T-cell (primary cell): Measurements from ENCODE around the gene PHYH. TPM values are rescaled to one million over a fixed set of nuclear protein-coding genes. Genes with fewer than 3 reads are reported as not detected.
A peak's percentile ranks its signal among the peaks of the same experiment; 100 is the strongest.
"Not testable (repeated sequence)": the region's sequence is repeated elsewhere in the genome, so short reads cannot be mapped to it uniquely, and the experiment has no call there.

Source experiments
- ATAC-seq, 4 experiments: fragments of 200-7000 bp in 3 of 4; fragments of 150-1000 bp in 1 of 4; cut with Tn5 transposase; replicated peaks in 1 of 4; 1 replicate in 3 of 4; 2 replicates in 1 of 4; pipeline ENCODE4 v1.10.0; 2021; ENCODE audit warnings: moderate library complexity in 3 of 4, mild to moderate bottlenecking in 2 of 4, moderate number of reproducible peaks in 1 of 4
- CTCF ChIA-PET, 2 donors: fragments of 300-600 bp; sonication (Branson Sonifier 250); formaldehyde crosslinking; loops; one replicate each; lab custom pipeline; 2022; ENCODE audit warnings: antibody characterized with exemption in 2 of 2; lab: Charles Lee
- POLR2A ChIA-PET, 2 donors: fragments of 300-600 bp; sonication (Branson Sonifier 250); formaldehyde crosslinking; loops; one replicate each; lab custom pipeline; 2022; ENCODE audit warnings: antibody characterized with exemption in 2 of 2; lab: Charles Lee
- DNase-seq, 35 experiments: peaks; one replicate each; pipeline versions ENCODE4 v3.0.0 to v3.0.0-alpha.2; 2013 to 2023
- H3K27ac ChIP-seq: one replicate; pipeline ENCODE4 v1.5.1; 2013; ENCODE audit warnings: low read length
- H3K27me3 ChIP-seq, 2 experiments: replicated peaks in 1 of 2; 1 replicate in 1 of 2; 2 replicates in 1 of 2; pipeline versions ENCODE4 v1.6.1 to v1.7.0; 2013; ENCODE audit warnings: low read length in 1 of 2, mixed read lengths in 1 of 2; ENCODE audit not compliant: control insufficient read depth in 2 of 2, insufficient read depth in 2 of 2; ENCODE audit errors: extremely low read depth in 1 of 2
- H3K36me3 ChIP-seq, 2 donors: 1 replicate in 1 of 2; 2 replicates in 1 of 2; pipeline versions ENCODE4 v1.6.1 to v1.7.0; 2013; ENCODE audit warnings: low read length in 1 of 2; ENCODE audit not compliant: control insufficient read depth in 2 of 2, insufficient read depth in 1 of 2; ENCODE audit errors: extremely low read depth in 1 of 2
- H3K4me1 ChIP-seq, 2 experiments: 1 replicate in 1 of 2; 2 replicates in 1 of 2; pipeline versions ENCODE4 v1.6.1 to v1.7.0; 2013; ENCODE audit warnings: low read length in 2 of 2, mixed read lengths in 1 of 2; ENCODE audit not compliant: insufficient read depth in 2 of 2, control insufficient read depth in 1 of 2; ENCODE audit errors: extremely low read depth in 1 of 2
- H3K4me3 ChIP-seq, 2 donors: 1 replicate in 1 of 2; 2 replicates in 1 of 2; pipeline versions ENCODE4 v1.5.1 to v1.7.0; 2013; ENCODE audit warnings: mild to moderate bottlenecking in 2 of 2, low read length in 1 of 2, moderate library complexity in 1 of 2; ENCODE audit not compliant: control insufficient read depth in 1 of 2; ENCODE audit errors: extremely low read depth in 1 of 2
- H3K9me3 ChIP-seq: 2 replicates; pipeline ENCODE4 v1.7.0; 2013
- H3K27ac Mint-ChIP-seq, 2 donors: one replicate each; pipeline ENCODE4 v1.8.0; 2020 to 2021; ENCODE audit warnings: mild to moderate bottlenecking in 2 of 2, mixed read lengths in 2 of 2
- H3K27me3 Mint-ChIP-seq, 2 donors: one replicate each; pipeline ENCODE4 v1.8.0; 2021 to 2022; ENCODE audit warnings: mixed read lengths in 2 of 2
- H3K36me3 Mint-ChIP-seq: one replicate; pipeline ENCODE4 v1.8.0; 2021; ENCODE audit warnings: mixed read lengths
- H3K4me1 Mint-ChIP-seq, 3 donors: one replicate each; pipeline ENCODE4 v1.8.0; 2020 to 2022; ENCODE audit warnings: mixed read lengths in 3 of 3, mild to moderate bottlenecking in 1 of 3
- H3K4me3 Mint-ChIP-seq, 3 donors: one replicate each; pipeline ENCODE4 v1.8.0; 2020 to 2022; ENCODE audit warnings: mild to moderate bottlenecking in 3 of 3, mixed read lengths in 3 of 3, moderate library complexity in 3 of 3
- H3K9me3 Mint-ChIP-seq, 3 donors: one replicate each; pipeline ENCODE4 v1.8.0; 2020 to 2022; ENCODE audit warnings: mixed read lengths in 3 of 3
- WGBS: methylation state at CpG from one replicate; pipeline ENCODE4 v1.1.5; 2013; ENCODE audit warnings: missing lambda C conversion rate; ENCODE audit not compliant: insufficient coverage; 5-methylcytosine and 5-hydroxymethylcytosine counted together
- total RNA-seq, 35 experiments: library from RNA in 6 of 35; stranded (reverse) in 6 of 35; fragments of 120-200 nt in 1 of 35; gene quantifications; one replicate each; pipeline versions ENCODE4 v1.2.1 to v1.2.4 and lab custom pipeline; 2013 to 2026

PHYH gene
- total RNA-seq, 5 donors from 2014 or later (not counting 1 experiment from before 2014, with no cell fraction given) = 9.3 to 10.9 (median 9.8) TPM

DNA sequence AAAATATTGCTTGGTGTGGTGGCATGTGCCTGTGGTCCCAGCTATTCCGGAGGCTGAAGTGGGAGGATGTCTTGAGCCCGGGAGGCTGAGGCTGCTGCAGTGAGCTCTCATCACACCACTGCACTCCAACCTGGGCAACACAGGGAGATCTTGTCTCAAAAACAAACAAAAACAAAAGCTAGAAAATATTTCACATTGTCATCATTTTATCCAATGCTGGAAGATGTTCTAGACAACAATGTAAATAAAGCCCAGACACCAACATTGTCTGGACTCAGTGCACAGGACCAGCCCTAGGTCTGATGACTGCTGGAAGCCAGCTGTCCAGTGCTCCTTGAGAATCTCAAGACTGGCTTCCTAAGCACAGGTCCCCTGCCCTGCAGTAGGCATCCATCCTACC, 34.7 kb upstream of the PHYH start:
- no peak overlapping the region for H3K27ac ChIP-seq
- no peaks in the 10 kb centered on the region for H3K27me3 ChIP-seq
- CTCF ChIA-PET = interaction anchor here in 1 of 2 donors (0.6 to 0.7 kb wide), 2 partner anchors 32 to 128 kb away, joined by 3 to 5 read pairs; no protein-coding TSS in a partner anchor
- no peaks in the 10 kb centered on the region for H3K9me3 ChIP-seq
- no peak overlapping the region for H3K4me3 ChIP-seq
- no CpG with 5 or more reads among the region's 2 CpGs for WGBS
- Mint-ChIP-seq H3K9me3 (no peaks in the 10 kb centered on the region), H3K4me1 (peaks cover 4 to 13% (median 11%) of the 10 kb centered on the region in 3 donors), H3K27me3 (no peaks in the 10 kb centered on the region), H3K36me3 (peaks cover 36% of the 10 kb centered on the region), H3K4me3 (no peak overlapping the region), H3K27ac (no peak overlapping the region)
- no peaks in the 10 kb centered on the region for H3K4me1 ChIP-seq
- DNase-seq (no peak), ATAC-seq (no peak)
- POLR2A ChIA-PET = interaction anchor here in 1 of 2 donors (0.5 kb wide), 1 partner anchor 21 kb away, joined by 3 read pairs; no protein-coding TSS in a partner anchor
- H3K36me3 ChIP-seq = peaks cover 11 to 53% of the 10 kb centered on the region in 2 donors

DNA sequence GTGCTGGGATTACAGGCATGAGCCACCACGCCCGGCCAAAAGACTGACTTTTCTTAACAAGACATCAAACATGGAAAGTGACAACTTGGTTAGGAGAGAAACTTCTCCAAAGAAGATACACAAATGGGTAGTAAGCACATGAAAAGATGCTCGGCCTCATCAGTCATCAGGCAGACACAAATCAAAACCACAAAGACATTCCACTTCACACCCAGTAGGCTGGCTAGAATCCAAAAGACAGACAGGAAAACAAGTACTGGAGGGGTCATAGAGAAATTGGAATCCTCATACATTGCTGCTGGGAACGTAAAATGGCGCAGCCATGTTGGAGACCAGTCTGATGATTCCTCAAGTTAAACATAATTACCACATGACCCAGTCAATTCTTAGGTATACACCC, 31.8 kb upstream of the PHYH start:
- H3K4me1 Mint-ChIP-seq = no peaks in the 10 kb centered on the region
- no peaks in the 10 kb centered on the region for H3K27me3 ChIP-seq
- ChIA-PET POLR2A (no interaction called here), CTCF (no interaction called here)
- no peak overlapping the region for H3K4me3 ChIP-seq
- no peak overlapping the region for H3K27ac Mint-ChIP-seq
- no peaks in the 10 kb centered on the region for H3K9me3 ChIP-seq
- peaks cover 46% of the 10 kb centered on the region for H3K36me3 Mint-ChIP-seq
- H3K4me3 Mint-ChIP-seq = no peak overlapping the region
- no peaks in the 10 kb centered on the region for H3K9me3 Mint-ChIP-seq
- no peaks in the 10 kb centered on the region for H3K27me3 Mint-ChIP-seq
- H3K4me1 ChIP-seq = no peaks in the 10 kb centered on the region
- no peak for DNase-seq
- H3K27ac ChIP-seq = no peak overlapping the region
- no CpG with 5 or more reads among the region's 5 CpGs for WGBS
- peaks cover 22 to 66% of the 10 kb centered on the region in 2 donors for H3K36me3 ChIP-seq
- no peak for ATAC-seq

DNA sequence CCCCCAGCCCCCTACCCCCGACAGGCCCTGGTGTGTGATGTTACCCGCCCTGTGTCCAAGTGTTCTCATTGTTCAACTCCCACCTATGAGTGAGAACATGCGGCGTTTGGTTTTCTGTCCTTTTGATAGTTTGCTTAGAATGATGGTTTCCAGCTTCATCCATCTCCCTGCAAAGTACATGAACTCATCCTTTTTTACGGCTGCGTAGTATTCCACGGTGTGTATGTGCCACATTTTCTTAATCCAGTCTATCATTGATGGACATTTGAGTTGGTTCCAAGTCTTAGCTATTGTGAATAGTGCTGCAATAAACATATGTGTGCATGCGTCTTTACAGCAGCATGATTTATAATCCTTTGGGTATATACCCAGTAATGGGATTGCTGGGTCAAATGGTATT, 31.1 kb upstream of the PHYH start:
- H3K4me3 Mint-ChIP-seq, H3K9me3 ChIP-seq, H3K27me3 Mint-ChIP-seq, H3K27ac Mint-ChIP-seq, H3K4me1 Mint-ChIP-seq, H3K4me3 ChIP-seq, DNase-seq, ATAC-seq, H3K27me3 ChIP-seq, CTCF ChIA-PET, H3K9me3 Mint-ChIP-seq, H3K27ac ChIP-seq, H3K4me1 ChIP-seq: not testable (repeated sequence)
- peaks cover 45% of the 10 kb centered on the region for H3K36me3 Mint-ChIP-seq
- peaks cover 20 to 71% of the 10 kb centered on the region in 2 donors for H3K36me3 ChIP-seq
- POLR2A ChIA-PET = interaction anchor here in 1 of 2 donors (0.5 kb wide), 1 partner anchor 201 kb away, joined by 14 read pairs; no protein-coding TSS in a partner anchor
- WGBS = no CpG with 5 or more reads among the region's 8 CpGs

DNA sequence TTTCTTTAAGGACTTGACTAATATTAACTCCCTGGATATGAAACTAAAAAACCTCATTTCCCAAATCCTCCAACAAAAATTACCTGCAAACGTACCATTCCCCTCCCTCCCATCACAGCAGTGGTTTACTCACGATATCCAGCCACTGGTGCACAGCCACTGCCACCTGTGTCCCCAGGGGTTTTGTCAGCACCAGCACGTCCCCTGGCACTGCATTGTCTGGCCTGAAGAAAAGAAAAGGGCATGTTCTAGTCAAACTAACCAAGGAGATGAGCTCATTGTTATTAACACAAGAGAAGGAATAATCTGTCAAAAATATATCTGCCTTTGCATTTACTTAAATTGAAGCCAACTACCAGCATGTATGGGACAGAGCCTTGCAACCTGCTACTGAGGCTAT, 29.7 kb upstream of the PHYH start:
- H3K27me3 ChIP-seq = no peaks in the 10 kb centered on the region
- Mint-ChIP-seq H3K27ac (no peak overlapping the region), H3K36me3 (peaks cover 53% of the 10 kb centered on the region), H3K9me3 (no peaks in the 10 kb centered on the region), H3K4me1 (no peaks in the 10 kb centered on the region), H3K4me3 (no peak overlapping the region), H3K27me3 (no peaks in the 10 kb centered on the region)
- H3K27ac ChIP-seq = no peak overlapping the region
- no peak overlapping the region for H3K4me3 ChIP-seq
- peaks cover 20 to 72% of the 10 kb centered on the region in 2 donors for H3K36me3 ChIP-seq
- ChIA-PET POLR2A (no interaction called here), CTCF (interaction anchor here in 1 of 2 donors (1.0 kb wide), 1 partner anchor 111 kb away, joined by 3 read pairs; no protein-coding TSS in a partner anchor)
- H3K4me1 ChIP-seq = no peaks in the 10 kb centered on the region
- no peaks in the 10 kb centered on the region for H3K9me3 ChIP-seq
- DNase-seq (no peak), ATAC-seq (no peak)
- no CpG with 5 or more reads among the region's 3 CpGs for WGBS

GRCh38 chr10:13328613-13329012, 28.7 kb upstream of the PHYH start:
- H3K36me3 ChIP-seq = peaks cover 20 to 70% of the 10 kb centered on the region in 2 donors
- Mint-ChIP-seq H3K27me3 (no peaks in the 10 kb centered on the region), H3K27ac (peak overlapping the region in 1 of 2 donors; percentile 26), H3K36me3 (peaks cover 54% of the 10 kb centered on the region), H3K9me3 (no peaks in the 10 kb centered on the region), H3K4me1 (no peaks in the 10 kb centered on the region), H3K4me3 (no peak overlapping the region)
- H3K4me3 ChIP-seq = no peak overlapping the region
- no peaks in the 10 kb centered on the region for H3K4me1 ChIP-seq
- H3K9me3 ChIP-seq = no peaks in the 10 kb centered on the region
- CTCF ChIA-PET = interaction anchor here in 1 of 2 donors (0.6 to 1.0 kb wide), 2 partner anchors 25 to 111 kb away, joined by 3 read pairs; no protein-coding TSS in a partner anchor
- no peak for ATAC-seq
- WGBS = no CpG with 5 or more reads among the region's 10 CpGs
- H3K27ac ChIP-seq = no peak overlapping the region
- POLR2A ChIA-PET = no interaction called here
- H3K27me3 ChIP-seq = no peaks in the 10 kb centered on the region
- DNase-seq = no peak

DNA sequence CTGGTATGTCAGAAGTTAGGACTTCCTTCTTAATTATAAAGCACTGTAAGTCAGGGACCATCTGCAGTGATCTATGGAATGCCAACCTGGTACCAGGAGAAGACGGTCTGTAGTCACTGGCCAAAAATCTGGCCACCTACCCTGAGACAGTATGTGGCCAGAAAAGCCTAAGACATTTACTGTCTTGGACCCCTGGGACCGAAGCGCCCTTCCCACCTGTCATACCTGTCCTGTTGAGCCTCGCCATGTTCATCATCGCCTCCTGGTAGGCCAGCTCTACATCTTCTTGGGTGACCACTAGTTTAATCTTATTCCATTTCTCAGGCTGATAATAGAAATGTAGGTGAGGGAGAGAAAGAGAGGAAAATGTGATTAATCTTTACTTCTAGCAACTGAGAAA, 28.3 kb upstream of the PHYH start:
- no peak for ATAC-seq
- POLR2A ChIA-PET = no interaction called here
- 100% methylated on average over 3 of the region's 5 CpGs for WGBS

More for the DNA sequence above, 28.3 kb upstream of the PHYH start:
- CTCF ChIA-PET = no interaction called here
- Mint-ChIP-seq H3K27me3 (no peaks in the 10 kb centered on the region), H3K4me1 (no peaks in the 10 kb centered on the region), H3K27ac (peak overlapping the region in 1 of 2 donors; percentile 26), H3K9me3 (no peaks in the 10 kb centered on the region), H3K36me3 (peaks cover 54% of the 10 kb centered on the region), H3K4me3 (no peak overlapping the region)
- H3K4me1 ChIP-seq = no peaks in the 10 kb centered on the region
- H3K36me3 ChIP-seq = peaks cover 20 to 67% of the 10 kb centered on the region in 2 donors
- H3K27ac ChIP-seq = no peak overlapping the region
- no peak overlapping the region for H3K4me3 ChIP-seq
- no peaks in the 10 kb centered on the region for H3K9me3 ChIP-seq
- DNase-seq = no peak
- no peaks in the 10 kb centered on the region for H3K27me3 ChIP-seq
